Measurements from ENCODE around the gene PCCA. TPM values are rescaled to one million over a fixed set of nuclear protein-coding genes. Genes with fewer than 3 reads are reported as not detected.

The PCCA gene
- polyA plus RNA-seq, 1 experiment, result 22.6 TPM

DNA sequence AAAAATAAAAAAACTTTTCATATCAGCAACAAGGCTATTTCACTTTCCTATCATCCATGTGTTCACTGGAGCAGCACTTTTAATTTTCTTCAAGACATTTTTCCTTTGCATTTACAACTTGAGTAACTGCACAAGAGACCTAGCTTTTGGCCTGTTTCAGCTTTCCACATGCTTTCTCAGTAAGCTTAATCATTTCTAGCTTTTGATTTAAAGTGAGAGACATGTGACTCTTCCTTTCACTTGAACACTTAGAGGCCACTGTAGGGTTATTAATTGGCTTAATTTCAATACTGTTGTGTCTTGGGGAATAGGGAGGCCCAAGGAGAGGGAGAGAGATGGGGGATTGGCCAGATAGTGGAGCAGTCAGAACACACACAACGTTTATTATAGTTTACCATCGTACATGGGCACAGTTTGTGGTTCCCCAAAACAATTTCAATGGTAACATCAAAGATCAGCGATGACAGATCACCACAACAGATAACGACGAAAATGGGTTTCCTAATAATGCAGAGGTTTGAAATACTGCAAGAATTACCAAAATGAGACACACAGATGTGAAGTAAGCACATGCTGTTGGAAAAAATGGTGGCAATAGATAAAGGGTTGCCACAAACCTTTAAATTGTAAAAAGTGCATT, 382.1 kb downstream of the PCCA start:
- Histone ChIP-seq H3K9me3 (ENCODE audit: control insufficient read depth, insufficient read depth, low read length) (no peaks in the 10 kb centered on the region), H3K27ac (ENCODE audit: low read depth, low read length) (no peak overlapping the region), H3K27me3 (ENCODE audit: control insufficient read depth, insufficient read depth, low read length) (no peaks in the 10 kb centered on the region), H3K4me3 (ENCODE audit: low read depth, low read length) (no peak overlapping the region)
- TF ChIP-seq, protein P1, sequence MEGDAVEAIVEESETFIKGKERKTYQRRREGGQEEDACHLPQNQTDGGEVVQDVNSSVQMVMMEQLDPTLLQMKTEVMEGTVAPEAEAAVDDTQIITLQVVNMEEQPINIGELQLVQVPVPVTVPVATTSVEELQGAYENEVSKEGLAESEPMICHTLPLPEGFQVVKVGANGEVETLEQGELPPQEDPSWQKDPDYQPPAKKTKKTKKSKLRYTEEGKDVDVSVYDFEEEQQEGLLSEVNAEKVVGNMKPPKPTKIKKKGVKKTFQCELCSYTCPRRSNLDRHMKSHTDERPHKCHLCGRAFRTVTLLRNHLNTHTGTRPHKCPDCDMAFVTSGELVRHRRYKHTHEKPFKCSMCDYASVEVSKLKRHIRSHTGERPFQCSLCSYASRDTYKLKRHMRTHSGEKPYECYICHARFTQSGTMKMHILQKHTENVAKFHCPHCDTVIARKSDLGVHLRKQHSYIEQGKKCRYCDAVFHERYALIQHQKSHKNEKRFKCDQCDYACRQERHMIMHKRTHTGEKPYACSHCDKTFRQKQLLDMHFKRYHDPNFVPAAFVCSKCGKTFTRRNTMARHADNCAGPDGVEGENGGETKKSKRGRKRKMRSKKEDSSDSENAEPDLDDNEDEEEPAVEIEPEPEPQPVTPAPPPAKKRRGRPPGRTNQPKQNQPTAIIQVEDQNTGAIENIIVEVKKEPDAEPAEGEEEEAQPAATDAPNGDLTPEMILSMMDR (IDR thresholded peaks at IDR 0.05; ENCODE audit: low read depth, low read length), result no peak
- DNase-seq (ENCODE audit: low read depth, low spot score), result no peak
- POLR2A ChIA-PET, result no interaction called here
- CTCF ChIA-PET, result no interaction called here

DNA sequence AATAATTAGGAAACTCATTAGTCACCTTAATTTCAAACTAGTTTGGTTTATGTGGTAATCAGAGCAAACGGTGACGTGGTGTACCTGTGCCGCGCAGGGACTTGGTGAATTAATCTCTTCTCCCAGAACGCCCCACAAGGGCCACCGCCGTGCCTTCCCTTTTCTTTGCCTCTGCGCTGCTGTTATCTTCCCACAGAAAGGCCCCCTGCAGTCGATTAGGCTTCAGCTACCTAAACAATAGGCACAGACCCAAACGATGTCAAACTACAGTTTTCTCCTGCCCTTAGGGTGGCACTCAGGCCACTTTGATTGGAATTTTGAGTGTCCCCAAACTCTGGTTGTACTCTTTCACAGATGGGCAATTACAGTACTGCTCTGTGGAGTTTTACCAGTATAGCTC, 384.2 kb downstream of the PCCA start:
- H3K27ac ChIP-seq (ENCODE audit: low read depth, low read length), result no peak overlapping the region
- ChIA-PET POLR2A (no interaction called here), CTCF (no interaction called here)
- no peak for DNase-seq (ENCODE audit: low read depth, low spot score)
- no peaks in the 10 kb centered on the region for H3K9me3 ChIP-seq (ENCODE audit: control insufficient read depth, insufficient read depth, low read length)
- H3K4me3 ChIP-seq (ENCODE audit: low read depth, low read length), result no peak overlapping the region
- no peaks in the 10 kb centered on the region for H3K27me3 ChIP-seq (ENCODE audit: control insufficient read depth, insufficient read depth, low read length)
- TF ChIP-seq, protein P1 (IDR thresholded peaks at IDR 0.05; ENCODE audit: low read depth, low read length), result no peak

DNA sequence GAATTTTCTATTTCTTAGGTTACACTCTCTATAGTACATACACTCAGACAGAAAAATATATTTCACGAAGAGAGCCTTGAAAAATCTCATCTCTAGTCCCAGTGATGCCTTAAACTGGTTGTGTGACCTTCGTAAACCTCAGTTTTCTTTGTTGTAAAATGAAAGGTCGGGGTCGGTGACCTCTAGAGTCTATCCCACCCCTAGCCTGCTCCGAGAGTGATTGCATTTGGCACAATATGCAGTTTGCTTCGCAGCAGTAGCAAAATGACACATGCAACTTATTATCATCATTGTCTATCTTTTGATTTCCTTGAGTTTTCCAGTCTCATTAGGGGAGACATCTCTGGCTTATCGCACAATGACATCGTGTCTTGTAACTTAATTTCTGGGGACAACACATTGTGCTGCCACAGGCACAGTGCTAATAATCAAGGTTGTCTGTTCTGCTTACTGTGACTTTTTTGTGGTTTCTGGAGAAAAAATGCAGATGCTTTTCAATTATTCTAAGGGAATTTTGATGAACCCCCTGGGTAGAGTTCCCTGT, 384.7 kb downstream of the PCCA start:
- Histone ChIP-seq H3K9me3 (ENCODE audit: control insufficient read depth, insufficient read depth, low read length) (no peaks in the 10 kb centered on the region; the same call in 1 of the 2 replicates), H3K4me3 (ENCODE audit: low read depth, low read length) (no peak overlapping the region), H3K27me3 (ENCODE audit: control insufficient read depth, insufficient read depth, low read length) (no peaks in the 10 kb centered on the region), H3K27ac (ENCODE audit: low read depth, low read length) (no peak overlapping the region)
- ChIA-PET POLR2A (no interaction called here), CTCF (no interaction called here)
- TF ChIP-seq, protein P1 (IDR thresholded peaks at IDR 0.05; ENCODE audit: low read depth, low read length), result no peak
- no peak for DNase-seq (ENCODE audit: low read depth, low spot score)

DNA sequence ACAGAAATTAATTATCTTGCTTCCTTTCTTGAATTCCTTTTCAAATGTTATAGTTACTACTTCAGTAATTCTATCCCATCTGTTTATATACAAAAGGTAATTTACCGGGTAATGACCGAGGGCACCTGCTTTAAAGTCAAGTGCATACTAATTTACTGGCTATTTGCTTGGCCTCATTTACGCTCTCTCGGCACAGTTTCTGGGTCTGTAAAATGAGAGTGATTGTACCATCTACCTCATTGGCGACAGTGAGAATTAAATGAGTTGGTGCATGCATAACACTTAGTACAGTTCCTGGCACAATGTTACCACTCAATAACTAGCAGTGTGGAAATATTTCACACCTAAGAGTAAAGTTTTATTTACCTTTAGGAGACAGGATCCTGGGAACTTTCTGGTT, 388.1 kb downstream of the PCCA start:
- Histone ChIP-seq H3K4me3 (ENCODE audit: low read depth, low read length) (no peak overlapping the region), H3K9me3 (ENCODE audit: control insufficient read depth, insufficient read depth, low read length) (no peaks in the 10 kb centered on the region; the same call in 1 of the 2 replicates), H3K27me3 (ENCODE audit: control insufficient read depth, insufficient read depth, low read length) (no peaks in the 10 kb centered on the region), H3K27ac (ENCODE audit: low read depth, low read length) (no peak overlapping the region)
- CTCF ChIA-PET, result no interaction called here
- POLR2A ChIA-PET, result no interaction called here
- no peak for DNase-seq (ENCODE audit: low read depth, low spot score)
- TF ChIP-seq, protein P1 (IDR thresholded peaks at IDR 0.05; ENCODE audit: low read depth, low read length), result no peak

DNA sequence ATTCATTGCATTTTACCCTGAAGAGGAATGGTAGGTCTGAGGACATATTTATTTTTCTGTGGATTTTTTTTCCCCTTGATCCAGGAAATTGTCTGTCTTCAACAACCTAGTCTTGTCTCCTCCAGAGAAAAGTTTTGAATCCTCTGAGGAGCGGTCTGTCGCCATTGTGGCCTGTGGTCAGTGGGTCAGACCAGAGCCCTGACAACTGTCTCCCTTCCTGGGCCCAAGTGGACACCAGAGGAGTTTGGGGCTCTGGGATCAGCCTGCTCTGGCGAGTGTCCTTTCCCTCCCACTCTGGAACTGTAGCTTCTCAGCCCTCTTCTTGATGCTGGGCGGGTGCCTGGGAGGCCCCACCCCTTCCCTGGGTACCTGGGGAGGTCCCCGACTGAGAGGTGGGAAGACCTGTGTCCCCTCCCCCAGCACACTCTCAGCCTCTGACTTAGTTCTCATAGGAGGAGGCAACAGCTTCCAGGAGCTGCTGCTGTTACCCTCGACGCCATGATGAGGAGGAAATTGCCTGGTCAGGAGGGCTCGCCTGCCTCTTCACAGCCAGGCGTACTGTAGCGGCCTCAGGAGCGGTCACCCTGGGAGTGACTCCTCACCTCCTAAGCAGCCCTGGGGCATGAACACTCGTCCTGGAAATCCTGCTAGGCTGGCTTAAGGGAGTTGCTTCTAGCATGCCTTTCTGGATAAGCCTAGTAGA, 389.4 kb downstream of the PCCA start:
- H3K9me3 ChIP-seq (ENCODE audit: control insufficient read depth, insufficient read depth, low read length), result no peaks in the 10 kb centered on the region; the same call in 1 of the 2 replicates
- CTCF ChIA-PET, result no interaction called here
- no peak overlapping the region for H3K27ac ChIP-seq (ENCODE audit: low read depth, low read length)
- POLR2A ChIA-PET, result interaction anchor here (0.6 kb wide), 1 partner anchor 343 kb away, joined by 3 read pairs; no protein-coding TSS in a partner anchor
- H3K4me3 ChIP-seq (ENCODE audit: low read depth, low read length), result no peak overlapping the region
- TF ChIP-seq, protein P1 (IDR thresholded peaks at IDR 0.05; ENCODE audit: low read depth, low read length), result no peak
- H3K27me3 ChIP-seq (ENCODE audit: control insufficient read depth, insufficient read depth, low read length), result no peaks in the 10 kb centered on the region
- DNase-seq (ENCODE audit: low read depth, low spot score), result no peak

Data from AG04450 (cell line).